ENCODE data around the gene COL19A1. TPM values are rescaled to one million over a fixed set of nuclear protein-coding genes. Genes with fewer than 3 reads are reported as not detected.

Gene COL19A1
- total and polyA plus RNA-seq, 9 of the 15 experiments (the other 6 are each of a cell fraction or from before 2014, with no cell fraction given): not detected

DNA sequence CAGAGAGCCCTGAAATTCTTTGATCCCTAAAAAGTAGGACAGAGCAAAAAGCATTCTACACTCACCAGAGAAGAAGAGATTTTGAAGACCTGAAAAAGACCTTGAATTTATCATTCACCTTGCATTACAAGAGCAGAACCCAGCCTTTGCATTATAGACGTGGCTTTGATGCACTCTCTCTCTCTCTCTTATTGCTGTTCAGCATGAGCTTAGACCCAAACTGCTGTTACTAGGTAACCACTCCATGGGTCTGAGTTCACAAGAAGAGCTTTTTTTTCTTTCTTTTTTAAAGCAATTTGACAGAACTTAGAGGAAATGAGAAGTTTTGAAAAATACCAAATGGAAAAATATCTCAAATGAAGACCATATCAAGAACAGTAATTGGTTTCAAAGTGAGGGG is 392.1 kb downstream of the COL19A1 start:
- POLR2A ChIA-PET: no interaction called here
- ATAC-seq: no peak
- Histone ChIP-seq H3K9ac (ENCODE audit: insufficient read depth in 1 of 2, low read depth in 2 of 2, low read length in 2 of 2) (no peak overlapping the region), H3K9me3 (replicated peaks; ENCODE audit: control insufficient read depth, insufficient read depth, low read depth, low read length) (no peaks in the 10 kb centered on the region), H2AFZ (ENCODE audit: low read depth, low read length) (no peak overlapping the region), H3K79me2 (ENCODE audit: control insufficient read depth, insufficient read depth, low read length) (no peaks in the 10 kb centered on the region), H3K4me2 (ENCODE audit: insufficient read depth, low read length) (no peak overlapping the region), H3K4me3 (no peak overlapping the region), H3K4me1 (replicated peaks in 1 of 2; ENCODE audit: control insufficient read depth in 2 of 2, insufficient read depth in 2 of 2, low read length in 2 of 2) (no peaks in the 10 kb centered on the region), H3K27me3 (ENCODE audit: control insufficient read depth in 2 of 2, insufficient read depth in 2 of 2, low read length in 2 of 2) (peaks cover 2 to 7% of the 10 kb centered on the region in 2 experiments; a peak in 2 of 5 replicates), H3K9me1 (ENCODE audit: control insufficient read depth, insufficient read depth, low read length) (no peaks in the 10 kb centered on the region), H3K36me3 (ENCODE audit: control insufficient read depth, insufficient read depth, low read length) (no peaks in the 10 kb centered on the region), H4K20me1 (replicated peaks; ENCODE audit: control insufficient read depth, insufficient read depth, low read length) (no peaks in the 10 kb centered on the region; the same call in 1 of the 2 replicates), H3K27ac (ENCODE audit: extremely low read depth, low read depth, low read length) (no peak overlapping the region)
- CTCF ChIA-PET (ENCODE audit: low intra/inter-chr PET ratio): no interaction called here
- BruUV-seq (replicated peaks): no TSS peak
- intact Hi-C loops (cut with micrococcal nuclease) (no loop called here), in situ Hi-C loops (cut with MboI) (no loop called here)
- DNase-seq (ENCODE audit: extremely low read depth in 1 of 4, low spot score in 3 of 4): no peak
- no peak for TF ChIP-seq RB1 (IDR thresholded peaks at IDR 0.05; ENCODE audit: low read depth)
- no peak for FAIRE-seq
- 0% methylated on average over 1 of the region's 1 CpG for WGBS (ENCODE audit: insufficient coverage, low coverage, missing lambda C conversion rate)

Small RNAs within 50 kb of the gene (small RNA-seq; reads per million reads assigned to genes)
- not detected for gene RPL37P15

Other genes with a start within 250 kb of the COL19A1 start
- gene LMBRD1, start 69.5 kb upstream of the COL19A1 start, total RNA-seq (2014; rRNA removed): 14.0 and 16.2 TPM in 2 replicates
- 32.8 and 36.2 TPM in 2 replicates for gene LMBRD1, start 69.5 kb upstream of the COL19A1 start, total RNA-seq (2014; rRNA removed; fragmentation: Illumina TruSeq; extraction: Trizol)
- 24.6 and 26.5 TPM in 2 replicates for gene LMBRD1, start 69.5 kb upstream of the COL19A1 start, total RNA-seq (2015; rRNA removed; fragmentation: Illumina TruSeq; extraction: Trizol)
- gene LMBRD1, start 69.5 kb upstream of the COL19A1 start, total RNA-seq (2021): 19.5 and 21.4 TPM in 2 replicates
- gene LMBRD1, start 69.5 kb upstream of the COL19A1 start, polyA plus RNA-seq (2011; rRNA removed): 20.2 and 31.2 TPM in 2 replicates
- 21.1 and 24.0 TPM in 2 replicates for gene LMBRD1, start 69.5 kb upstream of the COL19A1 start, polyA plus RNA-seq (2014; fragmentation: Illumina TruSeq; extraction: Trizol)
- 10 to 100 TPM; 64.3 to 85.2 TPM for gene LMBRD1, start 69.5 kb upstream of the COL19A1 start, polyA plus RNA-seq (2014; fragmentation: Nextera tagmentation; extraction: Ambion mirVana)
- 21.3 and 22.2 TPM in 2 replicates for gene LMBRD1, start 69.5 kb upstream of the COL19A1 start, polyA plus RNA-seq (2014; rRNA removed)